ENCODE results near the gene HNRNPLL. TPM values are rescaled to one million over a fixed set of nuclear protein-coding genes. Genes with fewer than 3 reads are reported as not detected.
A peak's percentile ranks its signal among the peaks of the same experiment; 100 is the strongest.

HNRNPLL gene
- total and polyA plus RNA-seq, 2 of the 13 experiments (the other 11 are each of a cell fraction or from before 2014, with no cell fraction given): 49.4 to 103 TPM

- TF ChIP-seq ZBTB10 (CRISPR knock-in tag; IDR thresholded peaks at IDR 0.05; ENCODE audit: borderline replicate concordance) (0 out of 2 replicates have a peak, but pooled peaks have one; percentile 40), SNAPC5 (CRISPR knock-in tag; IDR thresholded peaks at IDR 0.05; ENCODE audit: borderline replicate concordance) (no peak), KLF6 (CRISPR knock-in tag; IDR thresholded peaks at IDR 0.05) (no peak; the same call in 1 of the 2 replicates), SRSF1 (optimal IDR thresholded peaks at IDR 0.05; ENCODE audit: low read depth, low read length) (peak; percentile 59), KAT7 (CRISPR knock-in tag; IDR thresholded peaks at IDR 0.05; ENCODE audit: borderline replicate concordance) (peak; percentile 81), ZNF530 (CRISPR knock-in tag; IDR thresholded peaks at IDR 0.05; ENCODE audit: low read depth) (no peak), EHMT2 (IDR thresholded peaks at IDR 0.05; ENCODE audit: borderline replicate concordance, low read depth, low read length) (no peak), ZSCAN30 (CRISPR knock-in tag; IDR thresholded peaks at IDR 0.05) (no peak), HDAC2 (CRISPR knock-in tag; IDR thresholded peaks at IDR 0.05) (peak; percentile 85), ZNF160 (CRISPR knock-in tag; IDR thresholded peaks at IDR 0.05) (no peak; the same call in 1 of the 2 replicates), ZNF564 (CRISPR knock-in tag; IDR thresholded peaks at IDR 0.05) (no peak; the same call in 1 of the 2 replicates), YY1 (IDR thresholded peaks at IDR 0.05; ENCODE audit: insufficient read depth, insufficient replicate concordance, low read depth, low read length) (peak; percentile 80), NR2F1 (CRISPR knock-in tag; IDR thresholded peaks at IDR 0.05) (no peak; a peak in 1 of 4 replicates), SMARCC2 (IDR thresholded peaks at IDR 0.05) (no peak), JUNB (CRISPR knock-in tag; IDR thresholded peaks at IDR 0.05; ENCODE audit: borderline replicate concordance) (no peak), ZNF407 (CRISPR knock-in tag; IDR thresholded peaks at IDR 0.05; ENCODE audit: not compliant biosample characterization) (no peak), EED (CRISPR knock-in tag; IDR thresholded peaks at IDR 0.05) (0 out of 2 replicates have a peak, but pooled peaks have one; percentile 4), SIN3B (IDR thresholded peaks at IDR 0.05; ENCODE audit: low read length) (0 out of 2 replicates have a peak, but pooled peaks have one; percentile 35), PCBP2 (optimal IDR thresholded peaks at IDR 0.05; ENCODE audit: low read depth, low read length, poor library complexity, severe bottlenecking) (no peak)
Observed at GRCh38 chr2:38602732-38603401, at the start of gene HNRNPLL (continued).
